Colon (tissue), 2 donors: ENCODE measurements around the gene RPL7L1.
"Not testable (repeated sequence)": the region's sequence is repeated elsewhere in the genome, so short reads cannot be mapped to it uniquely, and the experiment has no call there.

Experiments used
- FAIRE-seq: peaks from 2 replicates; lab custom pipeline; 2012; peaks lifted over from hg19 to GRCh38; lab: Jason Lieb, UNC
- donor health status: control.
- donor health status: control.

The RPL7L1 gene

GRCh38 chr6:42891199-42891722 lies 11.8 kb downstream of the RPL7L1 start:
- no peak for FAIRE-seq

DNA sequence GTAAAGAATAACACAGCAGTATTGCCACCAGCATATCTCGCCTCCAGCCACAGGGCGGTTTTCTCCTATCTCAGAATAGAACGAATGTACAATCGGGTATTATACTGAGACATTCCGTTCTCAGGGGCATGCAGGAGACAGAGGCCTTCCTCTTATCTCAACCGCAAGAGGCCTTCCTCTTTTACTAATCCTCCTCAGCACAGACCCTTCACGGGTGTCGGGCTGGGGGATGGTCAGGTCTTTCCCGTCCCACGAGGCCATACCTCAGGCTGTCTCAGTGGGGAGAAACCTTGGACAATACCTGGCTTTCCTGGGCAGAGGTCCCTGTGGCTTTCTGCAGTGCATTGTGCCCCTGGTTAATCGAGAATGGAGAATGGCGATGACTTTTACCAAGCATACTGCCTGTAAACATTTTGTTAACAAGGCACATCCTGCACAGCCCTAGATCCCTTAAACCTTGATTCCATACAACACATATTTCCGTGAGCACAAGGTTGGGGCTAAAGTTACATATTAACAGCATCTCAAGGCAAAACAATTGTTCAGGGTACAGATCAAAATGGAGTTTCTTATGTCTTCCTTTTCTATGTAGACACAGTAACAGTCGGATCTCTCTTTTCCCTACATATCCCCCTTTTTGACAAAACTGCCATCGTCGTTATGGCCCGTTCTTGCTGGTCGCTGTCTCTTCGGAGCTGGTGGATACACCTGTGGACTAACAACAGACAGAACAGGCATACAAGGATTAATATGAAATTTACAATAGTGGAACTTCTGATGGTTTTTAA lies 14.8 kb downstream of the RPL7L1 start:
- FAIRE-seq, result not testable (repeated sequence)

- no peak for FAIRE-seq
These were observed 16.8 kb downstream of the RPL7L1 start for GRCh38 chr6:42896178-42896719.

DNA sequence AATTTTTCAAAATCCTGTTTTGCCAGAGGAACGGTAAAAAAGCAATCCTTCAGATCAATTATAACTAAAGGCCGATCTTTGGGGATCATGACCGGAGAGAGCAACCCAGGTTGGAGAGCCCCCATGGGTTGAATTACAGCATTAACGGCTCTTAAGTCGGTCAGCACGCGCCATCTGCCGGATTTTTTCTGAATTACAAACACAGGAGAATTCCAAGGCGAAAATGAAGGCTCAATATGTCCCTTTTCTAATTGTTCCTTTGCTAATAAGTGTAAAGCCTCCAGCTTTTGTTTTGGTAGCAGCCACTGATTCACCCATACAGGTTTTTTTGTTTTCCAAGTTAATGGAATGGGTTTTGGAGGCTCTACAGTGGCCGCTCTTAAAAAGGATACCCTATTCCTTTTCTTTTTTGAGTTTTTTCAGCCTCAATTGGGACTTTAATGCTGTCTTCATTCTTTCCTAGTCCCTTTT lies 19.5 kb downstream of the RPL7L1 start:
- no peak for FAIRE-seq

DNA sequence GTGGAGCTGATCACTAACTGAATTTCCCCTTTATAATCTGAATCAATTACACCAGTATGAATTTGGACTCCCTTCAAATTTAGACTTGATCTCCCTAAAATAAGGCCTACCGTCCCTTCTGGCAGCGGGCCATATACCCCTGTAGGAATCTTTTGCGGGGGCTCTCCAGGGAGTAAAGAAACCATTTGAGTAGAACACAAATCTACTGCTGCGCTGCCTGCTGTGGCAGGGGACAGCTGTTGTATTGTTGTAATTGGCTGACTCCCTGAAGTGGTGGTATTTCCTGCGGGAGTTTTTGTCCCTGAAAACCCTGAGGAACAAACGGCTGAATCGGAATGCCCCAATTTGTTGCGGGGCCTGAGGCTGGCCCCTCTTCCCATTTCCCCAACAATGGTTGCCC lies 20.5 kb downstream of the RPL7L1 start:
- FAIRE-seq, result no peak

DNA sequence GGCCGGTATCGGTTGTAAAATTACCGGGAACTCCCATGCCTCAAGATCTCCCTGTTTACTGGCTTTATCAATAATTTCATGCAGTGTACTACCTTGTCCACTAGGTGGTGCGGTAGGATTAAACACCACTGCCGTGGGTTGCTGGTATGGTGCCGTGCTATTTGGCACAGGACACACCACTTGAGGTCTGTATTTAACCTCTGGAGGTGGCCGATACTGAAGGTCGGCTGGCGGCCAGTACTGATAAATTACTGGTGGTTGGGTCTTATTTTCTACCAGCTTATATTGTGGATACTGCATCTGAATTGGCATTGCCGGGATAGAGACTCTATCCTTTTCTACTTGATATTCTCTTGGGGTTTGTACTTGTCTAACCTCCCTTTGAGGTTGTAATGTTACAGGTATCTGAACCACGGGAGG lies 22.1 kb downstream of the RPL7L1 start:
- no peak for FAIRE-seq

DNA sequence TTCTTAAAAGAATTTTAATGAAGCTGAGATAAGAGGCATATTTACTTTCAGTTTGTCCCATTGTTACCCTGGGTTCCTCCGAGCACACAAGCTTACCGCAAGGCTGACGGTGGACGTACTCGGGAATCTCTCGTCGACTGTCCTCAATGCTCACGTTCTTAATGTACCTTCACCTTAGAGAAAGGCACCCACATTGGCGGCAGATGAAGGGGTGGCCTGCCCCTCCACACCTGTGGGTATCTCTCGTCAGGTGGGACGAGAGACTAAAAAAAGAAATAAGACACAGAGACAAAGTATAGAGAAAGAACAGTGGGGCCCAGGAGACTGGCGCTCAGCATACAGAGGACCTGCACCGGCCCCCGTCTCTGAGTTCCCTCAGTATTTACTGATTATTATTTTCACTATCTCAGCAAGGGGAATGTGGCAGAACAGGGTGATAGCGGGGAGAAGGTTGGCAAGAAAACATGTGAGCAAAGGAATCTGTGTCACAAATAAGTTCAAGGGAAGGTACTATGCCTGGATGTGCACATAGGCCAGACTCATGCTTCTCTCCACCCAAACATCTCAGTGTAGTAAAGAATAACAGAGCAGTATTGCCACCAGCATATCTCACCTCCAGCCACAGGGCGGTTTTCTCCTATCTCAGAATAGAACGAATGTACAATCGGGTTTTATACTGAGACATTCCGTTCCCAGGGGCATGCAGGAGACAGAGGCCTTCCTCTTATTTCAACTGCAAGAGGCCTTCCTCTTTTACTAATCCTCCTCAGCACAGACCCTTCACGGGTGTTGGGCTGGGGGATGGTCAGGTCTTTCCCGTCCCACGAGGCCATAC lies 23.2 kb downstream of the RPL7L1 start:
- FAIRE-seq, result not testable (repeated sequence)

- FAIRE-seq, result no peak
These were observed 25.1 kb downstream of the RPL7L1 start for GRCh38 chr6:42904467-42904866.

GRCh38 chr6:42907336-42907735 lies 27.9 kb downstream of the RPL7L1 start:
- no peak for FAIRE-seq

- no peak for FAIRE-seq
These were observed 30.4 kb downstream of the RPL7L1 start for GRCh38 chr6:42909835-42910234.

- no peak for FAIRE-seq
These were observed 32.0 kb downstream of the RPL7L1 start for GRCh38 chr6:42911171-42912021.

GRCh38 chr6:42914546-42914945 lies 35.1 kb downstream of the RPL7L1 start:
- FAIRE-seq, result no peak

DNA sequence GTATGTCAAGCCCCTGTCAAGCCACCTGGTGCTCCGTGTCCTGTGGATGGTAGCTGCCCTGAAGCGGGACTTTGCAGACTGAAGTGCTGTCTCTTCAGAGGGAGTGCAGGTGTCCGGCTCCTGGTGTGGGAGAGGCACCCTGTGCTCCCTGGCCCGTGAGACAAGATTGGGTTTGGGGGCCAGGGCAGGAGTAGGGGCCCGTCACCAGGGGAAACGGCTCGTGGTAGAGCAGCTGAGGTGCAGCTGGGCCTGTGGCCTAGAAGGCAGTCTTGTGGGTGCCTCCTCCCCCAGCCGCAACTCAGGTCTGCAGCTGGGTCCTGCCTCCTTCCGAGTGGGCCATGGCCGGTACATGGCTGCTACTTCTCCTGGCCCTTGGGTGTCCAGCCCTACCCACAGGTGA lies 36.3 kb downstream of the RPL7L1 start, which contains the start of gene PTCRA:
Gene PTCRA, plus strand, starts transcription at position 322 of the 400 bp plus-strand sequence. Its CDS starts 17 bp downstream, at position 339.
- FAIRE-seq, result no peak

- FAIRE-seq, result no peak
These were observed 36.9 kb downstream of the RPL7L1 start for GRCh38 chr6:42916288-42916687.

DNA sequence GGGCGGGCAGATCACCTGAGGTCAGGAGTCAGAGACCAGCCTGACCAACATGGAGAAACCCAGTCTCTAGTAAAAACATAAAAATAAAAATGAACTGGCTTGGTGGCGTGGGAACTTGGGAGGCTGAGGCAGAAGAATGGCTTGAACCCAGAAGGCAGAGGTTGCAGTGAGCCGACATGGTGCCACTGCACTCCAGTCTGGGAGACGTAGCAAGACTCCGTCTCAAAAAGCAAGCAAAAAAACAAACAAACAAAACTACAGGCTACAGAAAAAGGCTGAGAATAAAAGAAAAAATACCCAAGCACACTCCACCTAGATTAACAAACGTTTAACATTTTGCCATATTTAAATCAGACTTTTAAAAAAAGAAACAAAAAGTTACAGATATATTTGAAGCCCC lies 42.4 kb downstream of the RPL7L1 start:
- FAIRE-seq, result no peak

- FAIRE-seq, result no peak
These were observed 44.2 kb downstream of the RPL7L1 start for GRCh38 chr6:42923666-42924065.

DNA sequence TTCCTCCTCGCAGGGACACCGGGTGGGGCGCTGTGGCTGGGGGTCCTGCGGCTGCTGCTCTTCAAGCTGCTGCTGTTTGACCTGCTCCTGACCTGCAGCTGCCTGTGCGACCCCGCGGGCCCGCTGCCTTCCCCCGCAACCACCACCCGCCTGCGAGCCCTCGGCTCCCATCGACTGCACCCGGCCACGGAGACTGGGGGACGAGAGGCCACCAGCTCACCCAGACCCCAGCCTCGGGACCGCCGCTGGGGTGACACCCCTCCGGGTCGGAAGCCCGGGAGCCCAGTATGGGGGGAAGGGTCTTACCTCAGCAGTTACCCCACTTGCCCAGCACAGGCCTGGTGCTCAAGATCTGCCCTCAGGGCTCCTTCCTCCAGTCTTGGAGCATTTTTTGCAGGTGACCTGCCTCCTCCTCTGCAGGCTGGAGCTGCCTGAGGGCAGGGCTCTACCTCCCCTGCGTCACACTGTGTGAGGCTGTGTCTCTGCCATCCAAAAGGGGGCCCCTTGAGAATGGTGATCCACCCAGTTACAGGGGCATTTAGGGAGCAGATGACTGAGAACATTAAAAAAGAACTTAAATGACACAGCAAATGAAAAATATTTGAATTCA lies 45.9 kb downstream of the RPL7L1 start:
- FAIRE-seq, result no peak

GRCh38 chr6:42928986-42929820 lies 49.8 kb downstream of the RPL7L1 start, which contains the start of gene CNPY3:
CNPY3 (plus strand) TSS chr6:42929480; CDS start chr6:42929571, 91 bp downstream.
- FAIRE-seq, result no peak

DNA sequence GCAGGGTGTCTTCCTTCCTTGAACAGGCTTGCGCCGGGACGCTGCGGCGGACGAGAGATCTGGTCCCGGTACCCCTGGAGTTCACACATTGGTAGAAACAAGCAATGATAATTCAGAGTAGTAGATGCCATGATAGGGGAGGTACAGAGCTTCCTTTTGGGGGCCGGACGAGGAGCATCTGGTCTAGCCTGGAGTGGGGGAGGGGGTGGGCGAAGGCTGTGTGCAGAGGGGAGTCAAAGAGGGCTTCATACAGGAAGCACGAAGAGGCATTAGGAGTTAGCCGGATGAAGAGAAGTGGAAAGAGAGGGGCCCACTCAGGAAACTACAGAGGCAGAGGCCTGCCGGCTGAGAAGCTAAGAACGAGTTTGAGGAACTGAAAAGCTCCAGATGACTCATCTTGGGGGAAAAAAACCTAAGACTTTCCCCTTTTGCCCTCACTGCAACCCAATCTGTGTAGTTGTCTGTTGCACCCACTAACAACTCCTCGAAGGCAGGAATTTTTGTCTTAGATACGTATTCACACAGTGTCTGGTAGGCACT lies 50.5 kb downstream of the RPL7L1 start:
- FAIRE-seq, result no peak

DNA sequence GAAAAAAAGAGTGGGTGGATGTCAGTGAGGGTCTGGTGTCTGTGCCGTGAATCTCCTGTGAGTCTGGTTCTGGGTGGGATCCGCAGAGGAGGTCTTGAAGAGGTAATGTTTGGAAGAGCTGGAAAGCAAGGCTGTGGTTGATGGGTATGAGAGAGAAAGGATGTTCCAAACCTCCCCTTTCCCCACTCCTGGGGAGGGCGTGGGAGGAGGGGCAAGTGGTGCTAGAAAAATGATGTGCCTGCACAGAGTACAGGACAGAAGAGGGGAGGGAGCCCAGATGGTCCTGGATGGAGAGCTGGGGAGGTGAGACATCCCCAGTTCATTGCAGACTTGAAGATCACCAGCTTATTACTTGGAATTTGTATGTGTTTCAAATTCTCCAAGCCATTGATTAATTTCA lies 53.0 kb downstream of the RPL7L1 start:
- no peak for FAIRE-seq
